HL-60/S4 (cell line): ENCODE measurements around the gene OR6C70.
"Not testable (repeated sequence)": the region's sequence is repeated elsewhere in the genome, so short reads cannot be mapped to it uniquely, and the experiment has no call there.

Experiments used
- in situ Hi-C: fragments of 300-500 bp; cut with MboI; formaldehyde crosslinking; loops from 2 replicates; pipeline ENCODE4 v1.14.3; 2022; ENCODE audit warnings: low sequenced_read_pairs

OR6C70 gene

GRCh38 chr12:55470088-55470829, at the start of gene OR6C70:
Gene OR6C70, minus strand, starts transcription at chr12:55470138. Its CDS starts 0 bp downstream, at chr12:55470138.
- in situ Hi-C loops, result no loop called here

- in situ Hi-C loops, result no loop called here
Observed at GRCh38 chr12:55516391-55516790, 46.5 kb upstream of the OR6C70 start.

- in situ Hi-C loops, result no loop called here
Observed at GRCh38 chr12:55515696-55516095, 45.8 kb upstream of the OR6C70 start.

- in situ Hi-C loops, result no loop called here
Observed at GRCh38 chr12:55501601-55502000, 31.7 kb upstream of the OR6C70 start.

- in situ Hi-C loops, result no loop called here
Observed at GRCh38 chr12:55499810-55500252, 29.9 kb upstream of the OR6C70 start.

GRCh38 chr12:55499231-55499630, 29.3 kb upstream of the OR6C70 start:
- in situ Hi-C loops, result no loop called here

GRCh38 chr12:55495490-55495889, 25.6 kb upstream of the OR6C70 start:
- in situ Hi-C loops, result no loop called here

GRCh38 chr12:55492078-55492477, 22.1 kb upstream of the OR6C70 start, which contains the start of gene OR6C68:
Gene OR6C68, plus strand, starts transcription at chr12:55492378. Its CDS starts 0 bp downstream, at chr12:55492378.
- in situ Hi-C loops, result no loop called here

GRCh38 chr12:55484284-55484683, 14.3 kb upstream of the OR6C70 start:
- in situ Hi-C loops, result not testable (repeated sequence)

- in situ Hi-C loops, result not testable (repeated sequence)
Observed at GRCh38 chr12:55479136-55479535, 9.2 kb upstream of the OR6C70 start.

GRCh38 chr12:55472264-55472663, 2.3 kb upstream of the OR6C70 start:
- in situ Hi-C loops, result no loop called here

- in situ Hi-C loops, result no loop called here
Observed at GRCh38 chr12:55469291-55469690, 647 bp downstream of the OR6C70 start.

GRCh38 chr12:55467836-55468235, 2.1 kb downstream of the OR6C70 start:
- in situ Hi-C loops, result no loop called here

- in situ Hi-C loops, result not testable (repeated sequence)
Observed at GRCh38 chr12:55464926-55465325, 5.0 kb downstream of the OR6C70 start.

GRCh38 chr12:55448825-55449224, 21.1 kb downstream of the OR6C70 start:
- in situ Hi-C loops, result no loop called here

GRCh38 chr12:55446326-55446725, 23.6 kb downstream of the OR6C70 start:
- in situ Hi-C loops, result no loop called here

- in situ Hi-C loops, result no loop called here
Observed at GRCh38 chr12:55445357-55445756, 24.6 kb downstream of the OR6C70 start.

GRCh38 chr12:55443776-55444175, 26.2 kb downstream of the OR6C70 start, which contains the start of gene OR6C2:
Gene OR6C2, plus strand, starts transcription at chr12:55444076. Its CDS starts 8,138 bp downstream, at chr12:55452214.
- in situ Hi-C loops, result no loop called here

- in situ Hi-C loops, result not testable (repeated sequence)
Observed at GRCh38 chr12:55441233-55441632, 28.7 kb downstream of the OR6C70 start.

- in situ Hi-C loops, result no loop called here
Observed at GRCh38 chr12:55428331-55429243, 41.4 kb downstream of the OR6C70 start.

- in situ Hi-C loops, result no loop called here
Observed at GRCh38 chr12:55425954-55426353, 44.0 kb downstream of the OR6C70 start, which contains the start of gene OR6C76. Gene OR6C76, plus strand, starts transcription at chr12:55426254. Its CDS starts 0 bp downstream, at chr12:55426254.
